Measurements from ENCODE around the gene CALML3.

The CALML3 gene

GRCh38 chr10:5525561-5526341 lies 990 bp downstream of the CALML3 start:
- FAIRE-seq, result no peak
- no peak for DNase-seq (ENCODE audit: low spot score)

- FAIRE-seq, result no peak
- no peak for DNase-seq (ENCODE audit: low spot score)
Observed at GRCh38 chr10:5526691-5527331, 2.0 kb downstream of the CALML3 start.

GRCh38 chr10:5527332-5528200 lies 2.8 kb downstream of the CALML3 start:
- no peak for DNase-seq (ENCODE audit: low spot score)
- FAIRE-seq, result no peak

GRCh38 chr10:5528989-5529701 lies 4.4 kb downstream of the CALML3 start:
- DNase-seq (ENCODE audit: low spot score) (no peak), FAIRE-seq (no peak)

GRCh38 chr10:5529702-5530411 lies 5.1 kb downstream of the CALML3 start:
- no peak for DNase-seq (ENCODE audit: low spot score)
- FAIRE-seq, result no peak

- no peak for DNase-seq (ENCODE audit: low spot score)
- FAIRE-seq, result no peak
Observed at GRCh38 chr10:5530412-5530806, 5.6 kb downstream of the CALML3 start.

GRCh38 chr10:5530846-5531557 lies 6.2 kb downstream of the CALML3 start:
- DNase-seq (ENCODE audit: low spot score), result no peak
- FAIRE-seq, result no peak

- no peak for FAIRE-seq
- DNase-seq (ENCODE audit: low spot score), result no peak
Observed at GRCh38 chr10:5531558-5532306, 7.0 kb downstream of the CALML3 start.

GRCh38 chr10:5532307-5532605 lies 7.5 kb downstream of the CALML3 start:
- DNase-seq (ENCODE audit: low spot score), result no peak
- no peak for FAIRE-seq

- no peak for DNase-seq (ENCODE audit: low spot score)
Observed at GRCh38 chr10:5532618-5533097, 7.9 kb downstream of the CALML3 start.

GRCh38 chr10:5533098-5533731 lies 8.5 kb downstream of the CALML3 start:
- no peak for FAIRE-seq
- DNase-seq (ENCODE audit: low spot score), result no peak

More at GRCh38 chr10:5532618-5533097, 7.9 kb downstream of the CALML3 start:
- no peak for FAIRE-seq

GRCh38 chr10:5534051-5534821 lies 9.5 kb downstream of the CALML3 start:
- no peak for FAIRE-seq
- no peak for DNase-seq (ENCODE audit: low spot score)

GRCh38 chr10:5534880-5535856 lies 10.4 kb downstream of the CALML3 start:
- DNase-seq (ENCODE audit: low spot score) (no peak), FAIRE-seq (no peak)

- FAIRE-seq (no peak), DNase-seq (ENCODE audit: low spot score) (no peak)
Observed at GRCh38 chr10:5536486-5537081, 11.8 kb downstream of the CALML3 start.

- FAIRE-seq (no peak), DNase-seq (ENCODE audit: low spot score) (no peak)
Observed at GRCh38 chr10:5537684-5538083, 12.9 kb downstream of the CALML3 start.

- FAIRE-seq, result no peak
- DNase-seq (ENCODE audit: low spot score), result no peak
Observed at GRCh38 chr10:5538446-5538845, 13.7 kb downstream of the CALML3 start.

Measured in RCC 7860 (cell line).